Measurements from ENCODE around the gene KRT77.

GRCh38 chr12:52696588-52696987 is 6.7 kb downstream of the KRT77 start:
- TF ChIP-seq POLR2AphosphoS5 (IDR thresholded peaks at IDR 0.05; ENCODE audit: low read depth, low read length), result no peak
- TF ChIP-seq TAF1 (IDR thresholded peaks at IDR 0.05; ENCODE audit: borderline replicate concordance, insufficient read depth, low read length), result no peak
- TF ChIP-seq SIN3A (IDR thresholded peaks at IDR 0.05; ENCODE audit: borderline replicate concordance, insufficient read depth, low read length), result no peak
- no peak for TF ChIP-seq FOXP2 (optimal IDR thresholded peaks at IDR 0.05; ENCODE audit: borderline replicate concordance, extremely low read depth, extremely low read length, insufficient read depth)
